Measurements from ENCODE around the gene SLC13A3.

SLC13A3 gene, protein sequence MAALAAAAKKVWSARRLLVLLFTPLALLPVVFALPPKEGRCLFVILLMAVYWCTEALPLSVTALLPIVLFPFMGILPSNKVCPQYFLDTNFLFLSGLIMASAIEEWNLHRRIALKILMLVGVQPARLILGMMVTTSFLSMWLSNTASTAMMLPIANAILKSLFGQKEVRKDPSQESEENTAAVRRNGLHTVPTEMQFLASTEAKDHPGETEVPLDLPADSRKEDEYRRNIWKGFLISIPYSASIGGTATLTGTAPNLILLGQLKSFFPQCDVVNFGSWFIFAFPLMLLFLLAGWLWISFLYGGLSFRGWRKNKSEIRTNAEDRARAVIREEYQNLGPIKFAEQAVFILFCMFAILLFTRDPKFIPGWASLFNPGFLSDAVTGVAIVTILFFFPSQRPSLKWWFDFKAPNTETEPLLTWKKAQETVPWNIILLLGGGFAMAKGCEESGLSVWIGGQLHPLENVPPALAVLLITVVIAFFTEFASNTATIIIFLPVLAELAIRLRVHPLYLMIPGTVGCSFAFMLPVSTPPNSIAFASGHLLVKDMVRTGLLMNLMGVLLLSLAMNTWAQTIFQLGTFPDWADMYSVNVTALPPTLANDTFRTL

DNA sequence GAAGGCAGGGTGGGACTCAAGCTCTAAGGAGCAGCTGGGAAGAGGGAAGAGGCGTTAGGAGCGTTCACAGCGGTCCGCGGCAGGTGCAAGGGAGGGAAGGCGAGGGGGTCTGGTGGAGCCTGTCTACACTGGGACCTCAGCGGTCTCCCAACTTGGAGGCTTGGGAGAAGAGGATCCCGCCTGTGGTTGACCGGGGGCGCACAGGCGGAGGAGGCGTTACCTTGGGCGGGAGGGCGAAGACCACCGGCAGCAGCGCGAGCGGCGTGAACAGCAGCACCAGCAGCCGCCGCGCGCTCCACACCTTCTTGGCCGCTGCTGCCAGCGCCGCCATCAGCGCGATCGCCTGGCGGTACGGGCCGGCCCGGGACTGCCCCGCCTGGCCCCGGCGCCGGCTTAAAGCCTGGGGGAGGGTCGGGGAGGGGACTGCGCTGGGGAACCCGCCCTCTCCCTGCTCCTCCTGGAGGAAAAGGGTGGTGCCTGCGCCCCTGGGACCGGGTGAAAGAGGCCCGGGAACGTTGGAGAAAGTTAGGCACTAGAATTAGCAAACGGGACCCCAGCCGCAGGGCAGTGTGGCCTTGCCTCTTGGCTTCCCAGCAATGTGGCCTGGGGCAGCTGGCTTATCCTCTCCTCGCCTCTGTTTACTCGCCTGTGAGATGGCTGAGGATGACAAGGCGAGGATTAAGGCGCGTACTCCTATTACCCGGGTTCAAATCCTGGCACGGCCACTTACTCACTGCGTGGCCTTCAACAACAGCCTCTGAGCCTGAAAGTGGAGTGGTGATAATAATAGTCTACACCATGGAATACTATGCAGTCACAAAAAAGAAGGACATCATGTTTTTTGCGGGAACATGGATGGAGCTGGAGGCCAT lies at the start of gene SLC13A3:
TSS of gene SLC13A3 (minus strand) at position 369 of the 872 bp plus-strand sequence. CDS start at position 331, 38 bp downstream.
- DNase-seq = no peak

DNA sequence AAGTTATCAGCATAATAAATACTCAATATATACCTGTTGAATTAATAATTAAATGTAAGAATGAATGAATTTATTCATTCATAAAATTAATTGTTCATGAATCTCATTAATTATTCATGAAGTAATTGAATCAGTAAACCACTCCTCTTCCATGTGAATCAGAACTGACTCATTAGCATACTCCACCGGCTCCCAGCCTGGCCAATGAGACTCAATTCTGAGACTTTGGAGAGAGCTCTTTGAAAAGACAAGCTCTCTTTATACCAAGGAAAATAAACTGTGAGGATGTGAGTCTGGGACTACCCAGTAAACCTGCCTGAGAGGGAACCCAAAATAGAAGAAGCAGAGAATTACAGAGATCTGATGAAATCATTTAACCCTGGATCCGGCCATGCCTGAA lies 49.8 kb upstream of the SLC13A3 start:
- DNase-seq = no peak

DNA sequence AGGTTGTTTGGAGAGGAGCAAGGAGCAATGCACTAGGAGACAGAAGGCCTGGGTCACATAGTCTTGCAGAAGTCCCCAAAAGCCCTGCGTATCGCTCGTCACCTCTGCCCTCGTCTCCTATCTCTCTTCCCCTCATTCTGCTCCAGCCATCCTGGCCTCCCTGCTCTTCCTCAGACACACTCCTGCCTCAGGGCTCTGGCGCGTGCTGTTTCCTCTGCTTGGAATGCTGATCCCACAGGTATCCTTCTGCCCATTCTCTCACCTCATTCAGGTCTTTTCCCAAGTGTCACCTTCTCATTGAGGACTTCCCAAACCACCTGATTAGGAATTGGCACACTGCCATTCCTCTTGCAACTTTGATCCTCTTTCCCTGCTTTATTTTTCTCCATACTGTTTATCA lies 49.2 kb upstream of the SLC13A3 start:
- DNase-seq = no peak

DNA sequence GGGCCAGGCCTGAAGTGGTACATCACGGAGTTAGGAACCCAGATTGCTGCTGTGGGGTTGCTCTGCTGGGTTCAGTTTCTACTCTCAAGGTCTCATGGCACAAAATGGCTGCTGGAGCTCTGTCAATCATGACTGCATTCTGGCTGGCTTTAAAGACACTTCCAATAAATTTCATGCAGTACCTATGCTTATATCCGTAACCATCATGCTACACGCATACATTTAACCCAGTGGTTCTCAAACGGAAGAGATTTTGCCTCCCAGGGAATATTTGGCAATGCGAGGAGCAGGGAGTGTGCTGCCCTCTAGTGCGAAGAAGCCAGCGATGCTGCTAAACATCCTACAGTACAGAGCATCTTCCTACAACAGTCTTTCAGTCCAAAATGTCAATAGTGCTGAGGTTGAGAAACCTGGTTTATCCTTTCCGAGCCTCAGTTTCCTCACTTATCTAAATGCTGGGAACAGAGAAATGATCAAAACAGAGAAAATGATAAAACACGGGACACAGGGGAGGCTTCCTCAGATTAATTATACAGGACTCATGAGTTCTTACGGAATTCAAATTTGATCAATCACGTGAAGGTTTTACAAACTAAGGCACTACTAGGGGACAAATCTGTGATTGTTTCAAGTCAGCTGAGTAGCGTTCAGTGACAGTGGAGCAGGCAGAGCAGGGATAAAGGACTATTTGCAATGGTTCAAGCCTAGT lies 48.5 kb upstream of the SLC13A3 start:
- DNase-seq = peak; percentile 53 to 57 (median 54)

DNA sequence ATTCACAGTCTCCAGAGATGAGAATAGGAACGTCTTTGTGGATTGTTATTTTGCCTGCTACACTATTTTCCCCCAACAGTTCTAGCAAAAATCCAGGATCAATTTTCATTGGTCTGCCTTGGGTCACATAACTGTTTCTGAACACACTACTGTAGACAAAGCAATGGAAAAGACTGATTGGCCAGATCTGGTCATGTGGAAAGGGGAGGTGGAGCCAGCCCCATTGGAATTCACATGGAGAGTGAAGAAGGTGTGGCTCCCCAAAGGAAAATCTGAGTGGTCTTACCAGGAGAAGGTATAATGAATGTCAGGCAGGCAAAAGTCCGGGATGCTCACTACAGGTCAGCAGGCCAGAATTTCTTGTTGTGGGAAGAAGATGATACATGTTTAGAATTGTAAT lies 47.5 kb upstream of the SLC13A3 start:
- DNase-seq = no peak

DNA sequence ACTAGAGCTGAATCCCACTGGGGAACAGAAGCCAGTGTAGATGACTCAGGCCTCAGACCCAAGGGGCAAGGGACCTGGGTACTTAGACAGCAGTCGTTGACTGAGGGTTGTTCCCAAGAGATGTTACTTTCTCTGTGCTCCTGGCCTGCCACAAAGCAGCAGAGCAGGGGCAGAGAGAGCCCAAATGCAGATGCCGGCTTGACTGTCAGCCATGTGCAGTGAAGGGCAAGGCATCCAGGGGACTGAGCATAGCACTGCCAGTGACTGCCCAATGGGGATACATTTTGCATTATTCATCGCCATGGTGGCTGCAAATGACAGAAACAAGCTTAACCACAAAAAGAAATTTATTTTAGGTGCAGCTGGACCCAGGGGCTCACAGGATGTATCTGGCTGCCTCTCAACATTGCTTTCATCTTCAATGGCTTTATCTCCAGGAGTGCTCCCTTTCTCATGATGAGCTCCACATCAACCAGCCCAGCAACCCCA lies 45.6 kb upstream of the SLC13A3 start:
- DNase-seq = no peak

DNA sequence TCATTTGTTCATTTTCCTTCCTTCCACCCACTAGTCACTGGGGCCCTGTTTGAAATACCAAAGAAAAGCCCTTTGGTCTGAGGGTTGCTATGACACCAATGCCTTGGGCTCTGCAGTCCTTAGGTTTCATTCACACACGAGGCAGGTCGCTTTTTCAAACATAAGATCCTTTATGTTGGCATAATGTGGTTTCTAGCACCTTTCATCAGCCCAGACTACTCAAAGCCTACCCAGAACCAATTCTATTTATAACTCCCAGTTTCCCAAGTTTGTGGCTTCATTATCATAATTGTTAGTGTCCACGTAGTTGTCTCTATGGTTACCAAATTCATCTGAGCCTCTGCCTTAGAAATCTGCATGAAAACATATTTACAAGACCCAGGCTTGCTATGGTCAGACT lies 44.6 kb upstream of the SLC13A3 start:
- no peak for DNase-seq

DNA sequence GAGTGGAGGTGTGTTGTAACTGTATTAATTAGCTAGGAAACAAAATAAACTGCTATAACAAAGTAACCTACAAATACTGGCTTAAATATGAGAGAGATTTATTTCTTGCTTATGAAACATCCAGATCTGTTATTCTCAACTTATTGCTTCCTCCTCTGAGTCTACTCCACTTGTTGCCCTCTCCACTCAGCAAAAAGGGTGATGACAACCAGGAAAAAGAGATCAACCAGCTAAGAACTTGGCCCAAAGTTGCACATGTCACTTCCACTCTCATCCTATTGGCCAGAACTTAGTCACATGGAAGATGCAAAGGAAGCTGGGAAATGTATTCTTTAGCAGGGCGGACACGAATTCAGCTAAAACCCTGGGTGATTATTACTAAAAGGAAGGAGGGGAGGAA lies 43.2 kb upstream of the SLC13A3 start:
- peak; percentile 57 to 76 (median 73) for DNase-seq

DNA sequence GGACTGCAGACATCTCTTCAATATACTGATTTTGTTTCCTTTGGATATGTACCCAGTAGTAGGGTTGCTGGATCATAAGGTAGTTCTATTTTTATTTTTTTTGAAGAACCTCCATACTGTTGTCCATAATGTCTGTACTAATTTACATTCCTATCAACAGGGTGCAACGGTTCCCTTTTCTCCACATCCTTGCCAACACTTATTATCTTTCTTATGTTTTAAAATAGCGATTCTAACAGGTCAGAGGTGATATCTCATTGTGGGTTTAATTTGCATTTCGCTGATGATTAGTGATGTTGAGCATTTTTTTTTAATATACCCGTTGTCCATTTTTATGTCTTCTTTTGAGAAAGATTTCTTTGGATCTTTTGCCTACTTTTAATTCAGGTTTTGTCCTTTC lies 39.9 kb upstream of the SLC13A3 start:
- DNase-seq = no peak

DNA sequence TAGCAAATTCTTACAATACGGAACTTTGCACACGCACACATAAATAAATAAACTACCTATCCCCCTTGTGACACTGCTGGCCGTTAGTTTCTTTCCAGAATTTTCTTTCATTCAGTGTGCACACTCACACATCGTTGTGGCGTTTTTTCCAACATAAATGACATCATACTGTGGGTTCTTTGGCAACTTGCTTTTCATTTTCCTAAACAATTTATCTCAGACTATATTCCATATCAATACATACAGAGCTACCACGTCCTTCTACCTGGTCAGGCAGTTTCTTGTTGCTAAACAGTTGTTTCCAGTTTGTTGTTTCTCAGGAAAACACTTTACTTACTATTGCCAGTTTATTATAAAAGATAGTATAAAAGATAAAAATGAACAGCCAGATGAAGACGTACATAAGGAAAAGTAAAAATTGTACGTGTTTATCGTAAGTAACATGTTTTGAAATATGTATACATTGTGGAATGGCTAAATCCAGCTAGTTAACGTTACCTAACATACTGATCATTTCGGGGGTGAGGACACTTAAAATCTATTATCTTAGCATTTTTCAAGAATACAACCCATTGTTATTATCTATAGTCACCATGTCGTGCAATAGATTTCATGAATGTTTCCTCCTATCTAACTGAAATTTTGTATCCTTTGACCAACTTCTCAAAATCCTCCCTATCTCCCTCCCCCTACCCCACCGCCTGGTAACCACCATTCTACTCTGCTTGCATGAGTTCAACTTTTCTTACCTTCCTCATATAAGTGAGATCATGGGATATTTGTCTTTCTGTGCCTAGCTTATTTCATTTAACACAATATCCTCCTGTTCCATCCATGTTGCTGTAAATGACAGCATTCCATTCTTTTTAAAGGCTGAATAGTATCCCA lies 39.2 kb upstream of the SLC13A3 start:
- DNase-seq = peak in 2 of 3 donors; percentile 16 to 21

DNA sequence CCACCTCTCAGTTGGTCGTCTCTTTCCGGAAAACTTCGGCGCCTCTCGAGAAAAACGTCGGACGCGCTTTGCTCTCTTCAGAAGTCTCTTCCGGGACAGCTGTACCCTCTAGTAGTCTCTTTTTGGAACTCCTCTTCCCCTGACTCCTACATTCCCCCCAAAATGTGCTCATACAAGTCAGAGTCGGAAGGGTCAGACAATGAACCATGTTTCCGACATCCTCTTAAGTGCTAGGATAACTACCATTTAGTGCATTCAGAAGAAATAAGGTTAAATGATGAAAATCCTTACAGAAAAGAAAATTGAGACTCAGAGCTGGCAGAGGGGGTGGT lies 38.5 kb upstream of the SLC13A3 start:
- no peak for DNase-seq

DNA sequence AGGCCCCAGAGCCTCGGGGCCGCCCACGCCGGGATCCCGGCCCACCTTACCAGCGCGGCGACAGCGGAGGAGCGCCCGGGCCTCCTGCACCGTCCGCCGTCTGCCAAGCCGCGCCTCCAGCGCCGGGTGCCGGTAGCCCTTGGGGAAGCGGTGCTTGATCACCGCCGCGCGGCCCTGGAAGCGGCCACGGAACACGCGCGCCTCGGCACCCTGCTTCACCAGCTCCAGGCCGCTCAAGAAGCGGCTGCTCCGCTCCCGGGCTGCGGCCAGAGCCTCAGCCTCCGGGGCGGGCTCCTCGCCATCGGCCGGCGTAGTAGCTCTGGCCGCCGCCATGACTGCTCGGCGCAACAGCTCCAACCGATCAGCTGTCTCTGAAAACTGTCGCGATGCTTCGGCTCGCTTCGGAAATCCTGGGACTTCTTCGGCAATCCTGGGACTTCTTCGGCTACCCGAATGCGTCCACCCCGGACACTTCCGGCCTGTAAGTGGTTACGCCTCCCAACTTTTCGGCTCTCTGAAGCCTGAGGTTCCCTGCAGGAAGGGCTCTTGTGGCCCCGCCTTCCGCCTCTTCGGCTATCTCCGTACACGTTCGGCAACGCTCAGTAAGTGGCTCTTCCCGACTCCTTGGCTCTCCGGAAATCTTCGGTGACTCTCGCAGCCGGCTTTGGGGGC lies 38.0 kb upstream of the SLC13A3 start, which contains the start of gene TP53RK:
TSS of gene TP53RK (minus strand) at position 363 of the 672 bp plus-strand sequence. CDS start at position 333, 30 bp downstream.
- DNase-seq = peak; percentile 98 to 100 (median 99)

DNA sequence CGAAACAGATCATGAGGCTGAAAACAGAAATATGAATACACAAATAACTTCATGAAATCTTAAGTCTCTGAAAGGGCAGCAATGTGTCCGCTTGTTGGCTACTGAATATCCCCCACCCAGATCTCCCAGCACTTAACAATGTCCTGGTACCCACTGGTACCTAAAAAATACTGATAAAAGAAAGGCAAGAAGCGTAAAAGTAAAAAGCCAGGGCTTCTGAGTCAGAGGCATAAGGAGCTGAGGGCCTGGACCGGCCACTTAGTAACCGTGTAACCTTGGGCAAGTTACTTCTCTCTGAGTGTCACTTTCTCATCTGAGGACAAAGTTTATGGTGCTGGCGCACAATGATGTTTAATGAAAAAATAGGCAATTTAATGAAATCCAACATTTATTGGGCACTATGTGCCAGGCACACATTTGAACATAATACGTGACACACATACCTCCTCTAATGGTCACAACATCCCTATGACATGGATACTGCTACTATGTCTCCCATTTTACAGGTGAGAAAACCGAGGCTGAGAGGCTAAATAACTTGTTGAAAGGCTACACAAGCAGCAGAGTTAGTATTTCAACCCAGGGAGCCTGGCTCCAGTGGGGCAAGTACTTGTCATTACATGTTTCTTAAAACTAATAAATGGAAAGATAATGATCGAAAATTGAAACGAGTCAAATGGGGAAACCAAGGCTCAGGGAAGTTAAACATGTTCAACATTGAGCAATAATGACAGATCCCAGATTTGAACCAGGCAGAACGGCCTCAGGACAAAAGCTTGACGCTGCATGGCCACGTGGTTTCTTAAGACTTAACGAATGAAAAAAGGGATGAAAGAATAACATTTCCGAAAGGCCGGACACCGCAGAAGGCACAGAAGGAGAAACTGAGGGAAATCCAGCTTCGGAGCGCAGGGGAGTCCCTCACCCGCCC lies 37.2 kb upstream of the SLC13A3 start:
- DNase-seq = peak; percentile 30 to 47 (median 33)

DNA sequence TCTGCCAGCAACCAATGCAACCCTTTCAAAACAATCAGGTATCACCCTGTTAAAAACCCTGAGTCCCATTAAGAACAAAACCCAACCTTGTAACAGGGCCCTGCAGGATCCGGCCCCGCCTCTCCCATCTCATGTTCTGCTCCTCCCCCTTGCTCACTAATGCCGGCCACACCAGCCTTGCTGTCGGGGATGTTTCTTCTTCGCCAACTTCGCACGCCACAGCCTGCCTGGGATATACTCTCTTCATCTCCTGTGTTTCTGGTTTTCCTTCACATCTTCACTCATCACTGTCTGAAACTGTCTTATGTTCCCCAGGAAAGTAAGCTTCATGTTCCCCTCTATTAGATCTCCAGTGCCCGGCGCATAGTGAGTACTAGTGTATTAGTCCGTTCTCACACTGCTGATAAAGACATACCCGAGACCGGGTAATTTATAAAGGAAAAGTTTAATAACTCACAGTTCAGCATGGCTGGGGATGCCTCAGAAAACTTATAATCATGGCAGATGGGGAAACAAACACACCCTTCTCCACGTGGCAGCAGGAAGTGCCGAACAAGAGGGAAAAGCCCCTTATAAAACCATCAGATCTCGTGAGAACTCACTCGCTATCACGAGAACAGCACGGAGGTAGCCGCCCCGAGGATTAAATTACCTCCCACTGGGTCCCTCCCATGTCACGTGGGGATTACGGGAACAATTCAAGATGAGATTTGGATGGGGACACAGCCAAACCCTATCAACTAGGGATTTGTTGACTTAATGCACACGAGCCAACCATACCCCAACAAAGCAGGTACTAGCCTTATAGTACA lies 32.9 kb upstream of the SLC13A3 start:
- no peak for DNase-seq

DNA sequence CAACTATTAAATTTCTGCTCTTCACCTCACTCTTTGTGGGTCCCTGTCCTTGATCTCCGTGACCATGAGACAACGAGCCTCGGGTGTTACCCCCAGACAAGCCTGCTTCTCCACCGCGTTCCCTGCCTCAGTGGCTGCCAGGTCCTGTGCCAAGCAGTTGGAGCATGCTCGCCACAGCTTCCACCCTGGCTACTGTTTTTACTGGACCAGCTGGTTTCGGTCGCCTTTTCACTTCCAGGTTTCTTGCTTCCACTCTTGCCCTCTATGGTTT lies 32.3 kb upstream of the SLC13A3 start:
- DNase-seq = no peak

DNA sequence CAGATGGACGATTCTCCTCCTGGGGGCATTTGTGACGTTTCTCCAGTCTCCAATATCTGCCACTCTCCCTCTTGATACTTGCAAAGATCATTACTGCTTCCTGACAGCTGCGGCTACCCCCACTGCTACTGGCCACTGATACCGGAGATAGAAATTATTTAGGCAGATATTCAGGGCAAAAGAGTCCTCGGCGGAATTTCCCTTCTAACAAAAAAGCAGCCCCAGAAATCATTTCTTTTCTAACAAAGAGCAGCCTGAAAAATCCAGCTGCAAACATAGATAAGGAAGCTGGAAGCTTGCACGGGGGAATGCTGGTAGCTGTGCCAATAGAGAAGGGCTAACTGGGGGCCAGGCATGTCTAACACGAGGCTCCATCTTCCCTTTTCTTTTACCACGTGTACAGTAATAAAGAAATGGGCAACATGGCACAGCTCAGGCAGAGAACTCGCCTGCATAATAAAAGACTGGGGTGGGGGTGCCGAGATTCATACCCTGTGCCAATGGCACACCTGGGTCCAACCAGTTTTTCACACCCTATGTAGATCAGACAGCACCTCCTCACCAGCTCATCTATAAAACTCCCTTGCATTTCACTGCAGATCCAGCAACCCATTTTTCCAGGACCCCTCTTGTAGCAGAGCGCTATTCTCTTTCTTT lies 31.9 kb upstream of the SLC13A3 start:
- no peak for DNase-seq

DNA sequence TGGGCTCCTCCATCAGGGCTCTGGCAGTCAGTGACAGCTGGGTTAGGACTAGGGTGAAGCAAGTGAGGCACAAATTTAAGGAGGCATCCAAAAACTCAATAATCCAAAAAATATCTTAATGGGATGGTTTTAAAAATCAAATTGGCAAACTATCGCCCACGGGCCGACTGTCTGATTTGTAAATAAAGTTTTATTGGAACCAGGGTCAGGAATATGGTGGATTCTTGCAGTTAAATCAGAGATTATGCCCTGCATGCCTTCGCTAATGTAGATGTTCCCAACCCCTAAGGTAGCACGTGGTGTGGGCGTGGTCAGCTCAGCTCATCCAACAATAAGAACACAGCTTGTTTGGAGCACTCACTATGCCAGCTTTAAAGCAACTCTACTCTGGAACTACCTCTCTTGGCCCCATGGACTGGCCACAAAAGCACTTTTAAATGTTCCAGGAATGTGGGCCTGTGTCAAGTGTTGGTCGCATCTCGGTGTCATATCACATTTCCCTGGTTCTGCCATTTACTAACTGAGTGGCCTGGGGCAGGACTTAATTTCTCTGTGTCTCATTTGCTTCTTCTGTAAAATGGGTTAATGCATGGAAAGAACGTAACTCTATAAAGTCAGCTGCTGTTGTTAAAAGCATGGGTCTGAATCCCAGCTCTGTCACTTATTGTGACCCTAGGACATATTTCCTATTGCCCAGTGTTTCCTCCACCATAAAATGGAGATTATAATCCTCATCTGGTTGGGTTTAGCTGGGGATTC lies 31.0 kb upstream of the SLC13A3 start:
- no peak for DNase-seq

Measured in suppressor macrophage treated with lipopolysaccharide for 1 hour (primary cell).